Measurements from ENCODE around the gene RPS5.
"Not testable (repeated sequence)": the region's sequence is repeated elsewhere in the genome, so short reads cannot be mapped to it uniquely, and the experiment has no call there.

The RPS5 gene

GRCh38 chr19:58428617-58429016 is 41.5 kb downstream of the RPS5 start:
- H3K4me3 ChIP-seq (ENCODE audit: low read length): no peak overlapping the region
- TF ChIP-seq ZNF274 (IDR thresholded peaks at IDR 0.05; ENCODE audit: low read depth, low read length): no peak

GRCh38 chr19:58429745-58430144 is 42.7 kb downstream of the RPS5 start:
- H3K4me3 ChIP-seq (ENCODE audit: low read length): no peak overlapping the region
- TF ChIP-seq ZNF274 (IDR thresholded peaks at IDR 0.05; ENCODE audit: low read depth, low read length): no peak

GRCh38 chr19:58434217-58434616 is 47.1 kb downstream of the RPS5 start:
- no peak overlapping the region for H3K4me3 ChIP-seq (ENCODE audit: low read length)
- no peak for TF ChIP-seq ZNF274 (IDR thresholded peaks at IDR 0.05; ENCODE audit: low read depth, low read length)

- H3K4me3 ChIP-seq (ENCODE audit: low read length): peak within 1 kb of the TSS; percentile 69; the same call in 1 of the 2 replicates
- no peak for TF ChIP-seq ZNF274 (IDR thresholded peaks at IDR 0.05; ENCODE audit: low read depth, low read length)
These were observed 52.8 kb downstream of the RPS5 start, which contains the start of gene ZNF132 for GRCh38 chr19:58439576-58440554. TSS of gene ZNF132 (minus strand) at chr19:58440153. CDS start at chr19:58439821, 332 bp downstream.

- peak overlapping the region; percentile 48; the same call in 1 of the 2 replicates for H3K4me3 ChIP-seq (ENCODE audit: low read length)
- TF ChIP-seq ZNF274 (IDR thresholded peaks at IDR 0.05; ENCODE audit: low read depth, low read length): no peak
These were observed 53.5 kb downstream of the RPS5 start for GRCh38 chr19:58440556-58440955.

- not testable (repeated sequence) for H3K4me3 ChIP-seq (ENCODE audit: low read length)
These were observed 55.9 kb downstream of the RPS5 start for GRCh38 chr19:58442986-58443385.

Data from GM08714 (cell line).